ENCODE measurements around the gene REXO4. TPM values are rescaled to one million over a fixed set of nuclear protein-coding genes. Genes with fewer than 3 reads are reported as not detected.

Gene REXO4
- total and polyA plus RNA-seq, 7 donors, result 13.2 to 25.9 (median 18.3) TPM

- intact Hi-C loops (cut with DNase I), result no loop called here
- 83 to 89% methylated on average over 7 of the region's 7 CpGs for WGBS, 2 donors
- no peaks in the 10 kb centered on the region for H3K27me3 ChIP-seq
- H3K36me3 ChIP-seq, result peaks cover 10 to 54% (median 23%) of the 10 kb centered on the region in 4 donors
- H3K9me3 ChIP-seq, result no peaks in the 10 kb centered on the region
- peaks cover 0 to 81% (median 73%) of the 10 kb centered on the region in 4 donors for H3K4me1 ChIP-seq
- H3K27ac ChIP-seq, result no peak overlapping the region
- DNase-seq, result no peak
- H3K4me3 ChIP-seq, result no peak overlapping the region
- TF ChIP-seq EP300 (IDR thresholded peaks at IDR 0.05), result no peak
- no peak for TF ChIP-seq CTCF (IDR thresholded peaks at IDR 0.05)
- no peak for TF ChIP-seq POLR2A (IDR thresholded peaks at IDR 0.05)
- no peak for TF ChIP-seq POLR2AphosphoS5 (IDR thresholded peaks at IDR 0.05)
Measured at GRCh38 chr9:133369933-133370332, 47.9 kb downstream of the REXO4 start.

GRCh38 chr9:133369422-133369821, 48.4 kb downstream of the REXO4 start:
- no peak for DNase-seq
- 86 to 88% methylated on average over 6 of the region's 6 CpGs for WGBS, 2 donors
- no peaks in the 10 kb centered on the region for H3K9me3 ChIP-seq
- intact Hi-C loops (cut with DNase I), result no loop called here
- peaks cover 0 to 76% (median 68%) of the 10 kb centered on the region in 4 donors for H3K4me1 ChIP-seq
- H3K27me3 ChIP-seq, result no peaks in the 10 kb centered on the region
- no peak for TF ChIP-seq POLR2AphosphoS5 (IDR thresholded peaks at IDR 0.05)
- TF ChIP-seq EP300 (IDR thresholded peaks at IDR 0.05), result no peak
- no peak for TF ChIP-seq POLR2A (IDR thresholded peaks at IDR 0.05)
- TF ChIP-seq CTCF (IDR thresholded peaks at IDR 0.05), result no peak
- H3K4me3 ChIP-seq, result no peak overlapping the region
- H3K36me3 ChIP-seq, result peaks cover 10 to 59% (median 25%) of the 10 kb centered on the region in 4 donors
- H3K27ac ChIP-seq, result no peak overlapping the region

GRCh38 chr9:133368249-133368881, 49.4 kb downstream of the REXO4 start:
- 14 to 57% methylated on average over 18 of the region's 18 CpGs for WGBS, 2 donors
- Histone ChIP-seq H3K27ac (no peak overlapping the region), H3K9me3 (no peaks in the 10 kb centered on the region), H3K4me3 (no peak overlapping the region), H3K4me1 (peaks cover 0 to 66% (median 60%) of the 10 kb centered on the region in 4 donors), H3K36me3 (peaks cover 13 to 68% (median 29%) of the 10 kb centered on the region in 4 donors), H3K27me3 (no peaks in the 10 kb centered on the region)
- intact Hi-C loops (cut with DNase I), result no loop called here
- no peak for DNase-seq
- TF ChIP-seq POLR2AphosphoS5 (IDR thresholded peaks at IDR 0.05) (no peak), CTCF (IDR thresholded peaks at IDR 0.05) (no peak), POLR2A (IDR thresholded peaks at IDR 0.05) (no peak), EP300 (IDR thresholded peaks at IDR 0.05) (no peak)

GRCh38 chr9:133367778-133368177, 50.0 kb downstream of the REXO4 start:
- H3K27ac ChIP-seq, result no peak overlapping the region
- peaks cover 16 to 68% (median 33%) of the 10 kb centered on the region in 4 donors for H3K36me3 ChIP-seq
- no peak for DNase-seq
- H3K4me3 ChIP-seq, result no peak overlapping the region
- TF ChIP-seq CTCF (IDR thresholded peaks at IDR 0.05) (no peak), POLR2AphosphoS5 (IDR thresholded peaks at IDR 0.05) (no peak), EP300 (IDR thresholded peaks at IDR 0.05) (no peak), POLR2A (IDR thresholded peaks at IDR 0.05) (no peak)
- intact Hi-C loops (cut with DNase I), result no loop called here
- peaks cover 0 to 60% (median 54%) of the 10 kb centered on the region in 4 donors for H3K4me1 ChIP-seq
- no peaks in the 10 kb centered on the region for H3K9me3 ChIP-seq
- 75 to 90% methylated on average over 10 of the region's 10 CpGs for WGBS, 2 donors
- no peaks in the 10 kb centered on the region for H3K27me3 ChIP-seq

Data from sigmoid colon (tissue), 7 donors.